ENCODE data around the gene SCAMP1.

SCAMP1 gene

DNA sequence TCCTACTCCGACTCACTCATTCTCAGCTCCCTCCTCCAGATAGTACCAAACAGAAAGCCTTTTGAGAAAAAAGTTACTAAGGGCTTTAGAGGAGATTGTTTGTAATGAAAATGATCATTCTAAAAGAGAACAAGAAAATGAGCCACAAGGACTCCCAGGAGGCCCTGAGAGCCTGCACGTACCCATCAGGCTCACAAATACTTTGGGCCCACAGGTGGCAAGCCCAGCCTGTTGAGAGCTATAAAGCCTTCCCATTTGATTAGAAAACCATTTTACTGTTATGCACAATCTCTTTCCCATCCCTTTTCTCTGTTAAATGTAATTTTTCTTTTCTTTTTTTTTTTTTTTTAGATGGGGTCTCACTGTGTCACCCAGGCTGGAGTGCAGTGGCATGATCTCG is 152.0 kb downstream of the SCAMP1 start:
- no peak for DNase-seq (ENCODE audit: low read depth in 2 of 2)

DNA sequence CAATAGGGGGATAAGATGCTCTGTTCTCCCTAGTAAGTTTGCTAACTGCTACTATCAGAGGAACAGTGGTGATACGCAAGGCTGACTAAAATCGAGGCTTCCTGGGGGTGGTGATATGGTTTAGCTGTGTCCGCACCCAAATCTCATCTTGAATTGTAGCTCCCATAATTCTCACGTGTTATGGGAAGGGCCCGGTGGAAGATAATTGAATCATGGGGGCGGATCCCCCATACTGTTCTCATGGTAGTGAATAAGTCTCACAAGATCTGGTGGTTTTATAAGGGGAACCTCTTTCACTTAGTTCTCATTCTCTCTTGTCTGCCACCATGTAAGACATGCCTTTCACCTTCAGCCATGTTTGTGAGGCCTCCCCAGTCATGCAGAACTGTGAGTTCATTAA is 153.0 kb downstream of the SCAMP1 start:
- no peak for DNase-seq (ENCODE audit: low read depth in 2 of 2)

DNA sequence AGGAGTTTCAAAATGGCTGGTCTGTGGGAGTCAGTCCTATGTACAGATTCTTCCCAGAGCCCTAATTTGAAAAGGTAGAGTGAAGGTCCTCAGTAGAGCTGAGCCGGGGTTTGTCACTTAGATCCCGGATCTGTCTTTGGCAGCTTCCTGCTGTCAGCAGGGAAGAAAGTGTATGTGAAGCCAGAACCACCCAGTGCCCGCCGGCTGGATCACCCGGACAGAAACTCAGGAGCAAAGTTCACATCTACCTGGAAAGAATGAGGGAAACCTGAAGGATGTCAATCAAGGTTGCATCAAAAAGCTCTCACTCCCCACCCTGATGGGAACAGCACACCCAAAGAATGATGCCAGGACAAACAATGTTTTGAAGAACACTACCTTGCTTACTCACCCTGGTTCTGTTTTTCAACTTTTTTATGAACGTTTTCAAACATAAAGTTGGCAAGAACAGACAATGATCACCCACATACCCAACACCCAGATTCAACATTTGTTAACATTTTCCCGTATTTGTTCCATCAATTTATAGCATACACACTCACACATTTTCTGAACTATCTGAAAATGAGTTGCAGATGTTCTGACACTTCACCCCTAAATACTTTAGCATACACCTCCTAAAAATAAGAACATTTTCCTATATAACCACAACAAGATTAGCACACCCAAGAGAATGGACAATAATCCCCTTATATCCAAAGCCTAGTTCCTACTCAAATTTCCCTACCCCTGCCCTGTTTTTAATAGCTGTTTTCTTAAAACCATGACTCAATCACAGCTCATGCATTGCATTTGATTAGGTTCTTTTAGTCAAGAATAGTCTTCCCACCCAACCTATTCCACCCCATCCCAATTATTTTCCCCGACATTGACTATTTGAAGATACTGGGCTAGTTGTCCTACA is 154.3 kb downstream of the SCAMP1 start:
- no peak for DNase-seq (ENCODE audit: low read depth in 2 of 2)

DNA sequence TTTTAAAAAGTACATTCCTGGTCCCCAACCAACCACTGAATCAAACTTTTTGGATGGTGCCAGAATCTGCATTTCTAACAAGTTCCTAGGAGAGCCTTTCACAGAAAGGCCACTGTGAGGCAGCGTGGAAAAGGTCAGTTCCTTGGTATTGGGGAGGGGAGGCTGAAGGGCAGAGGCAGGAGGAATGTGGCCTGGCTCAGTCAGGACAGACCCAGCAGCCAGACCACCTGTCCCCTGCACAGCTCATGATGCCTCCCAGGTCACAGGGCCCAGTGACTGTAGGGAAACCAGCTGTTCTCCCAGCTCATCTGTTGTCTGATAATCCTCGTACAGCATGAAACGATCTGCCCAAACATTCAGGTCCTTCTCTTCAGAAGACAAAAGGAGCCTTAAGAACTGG is 155.3 kb downstream of the SCAMP1 start:
- DNase-seq (ENCODE audit: low read depth in 2 of 2): no peak

DNA sequence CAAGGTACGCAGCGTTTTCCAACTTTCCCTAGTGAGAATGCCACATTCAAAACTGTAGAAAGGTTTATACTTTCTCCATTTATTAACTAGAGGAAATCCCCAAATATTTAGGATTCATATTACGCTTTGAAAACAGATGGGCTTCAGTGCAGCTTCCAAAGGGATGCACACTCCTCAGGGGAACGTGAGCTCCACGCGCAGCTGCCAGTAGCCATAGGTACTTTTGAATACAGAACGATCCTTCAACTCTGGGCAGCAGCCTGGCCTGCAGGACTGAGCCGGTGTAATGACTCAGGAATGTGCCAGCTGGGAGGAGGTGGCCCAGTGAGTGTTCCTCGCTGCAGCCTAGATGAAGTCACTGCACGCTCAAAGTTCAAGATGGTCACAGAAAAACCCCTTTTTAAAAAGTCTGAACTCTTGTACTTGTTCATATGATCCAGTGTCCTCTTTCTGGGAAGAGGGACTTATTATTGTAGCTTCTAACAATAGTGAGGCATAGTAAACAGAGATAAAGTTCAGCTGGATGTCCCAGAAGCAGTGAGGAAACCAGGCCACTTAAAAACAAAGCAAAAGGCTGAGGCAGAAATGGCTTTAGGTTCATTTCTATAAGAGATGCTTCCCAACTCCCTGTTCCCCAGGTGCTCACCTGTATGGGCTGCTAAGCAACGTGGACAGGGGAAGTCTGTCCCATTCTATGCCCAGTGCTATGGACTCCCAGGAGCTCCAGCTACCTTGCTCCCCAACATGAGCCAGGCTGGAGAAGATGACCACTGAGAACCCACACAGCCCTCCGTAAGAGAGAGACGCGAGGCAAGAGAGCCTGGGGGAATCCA is 158.2 kb downstream of the SCAMP1 start:
- no peak for DNase-seq (ENCODE audit: low read depth in 2 of 2)

DNA sequence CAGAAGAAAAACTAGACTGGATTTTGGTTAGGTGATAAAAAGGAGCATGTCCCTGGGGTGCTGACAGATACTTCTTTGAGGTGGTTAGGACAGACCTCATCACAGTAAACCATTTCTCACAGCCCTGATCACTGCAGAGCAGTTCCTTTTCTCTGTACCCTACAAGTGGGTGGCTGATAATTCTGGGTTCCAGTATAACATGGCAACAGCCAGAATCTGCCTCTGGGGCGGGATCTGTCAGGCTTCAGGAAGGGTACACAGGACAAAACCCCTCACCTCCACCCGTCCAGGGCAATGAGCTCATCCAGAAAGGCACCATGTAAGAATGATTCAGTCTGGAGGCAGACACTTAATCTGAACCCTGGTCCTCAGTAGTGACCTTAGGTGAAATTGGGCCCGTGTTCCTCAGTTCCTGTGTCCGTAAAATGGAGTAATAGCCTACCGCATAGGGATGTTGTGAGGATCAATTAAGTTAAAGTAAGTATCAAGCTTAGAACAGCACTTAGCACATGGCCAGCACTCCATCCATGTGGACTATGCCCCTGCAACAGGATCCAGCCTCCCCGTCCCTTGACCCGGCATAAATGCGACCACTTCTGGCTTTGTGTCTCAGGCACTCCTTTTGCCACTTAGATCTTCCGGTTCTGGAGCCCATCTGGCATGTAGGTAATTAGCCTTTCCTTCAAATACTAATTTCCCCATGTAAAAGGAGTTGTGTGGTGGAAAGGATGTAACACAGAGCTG is 159.0 kb downstream of the SCAMP1 start:
- DNase-seq (ENCODE audit: low read depth in 2 of 2): no peak

DNA sequence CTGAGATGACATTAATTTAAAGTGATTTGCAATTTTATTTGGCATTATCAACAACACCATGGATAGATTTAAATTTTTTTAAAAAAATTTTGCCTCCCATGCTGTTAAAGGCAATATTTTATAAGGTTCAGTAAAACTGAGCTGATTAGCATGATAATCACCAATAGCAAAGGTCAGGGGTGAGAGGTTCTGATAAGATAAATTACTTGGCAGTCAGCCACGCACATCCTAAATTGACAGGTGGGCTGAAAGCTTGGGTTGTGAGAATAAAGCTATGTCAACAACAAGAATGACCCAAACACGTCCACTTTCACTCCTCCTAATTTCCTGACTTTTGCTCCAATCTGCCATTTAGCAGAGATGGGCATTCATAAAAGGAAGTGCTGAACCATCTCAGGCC is 161.0 kb downstream of the SCAMP1 start:
- no peak for DNase-seq (ENCODE audit: low read depth in 2 of 2)

DNA sequence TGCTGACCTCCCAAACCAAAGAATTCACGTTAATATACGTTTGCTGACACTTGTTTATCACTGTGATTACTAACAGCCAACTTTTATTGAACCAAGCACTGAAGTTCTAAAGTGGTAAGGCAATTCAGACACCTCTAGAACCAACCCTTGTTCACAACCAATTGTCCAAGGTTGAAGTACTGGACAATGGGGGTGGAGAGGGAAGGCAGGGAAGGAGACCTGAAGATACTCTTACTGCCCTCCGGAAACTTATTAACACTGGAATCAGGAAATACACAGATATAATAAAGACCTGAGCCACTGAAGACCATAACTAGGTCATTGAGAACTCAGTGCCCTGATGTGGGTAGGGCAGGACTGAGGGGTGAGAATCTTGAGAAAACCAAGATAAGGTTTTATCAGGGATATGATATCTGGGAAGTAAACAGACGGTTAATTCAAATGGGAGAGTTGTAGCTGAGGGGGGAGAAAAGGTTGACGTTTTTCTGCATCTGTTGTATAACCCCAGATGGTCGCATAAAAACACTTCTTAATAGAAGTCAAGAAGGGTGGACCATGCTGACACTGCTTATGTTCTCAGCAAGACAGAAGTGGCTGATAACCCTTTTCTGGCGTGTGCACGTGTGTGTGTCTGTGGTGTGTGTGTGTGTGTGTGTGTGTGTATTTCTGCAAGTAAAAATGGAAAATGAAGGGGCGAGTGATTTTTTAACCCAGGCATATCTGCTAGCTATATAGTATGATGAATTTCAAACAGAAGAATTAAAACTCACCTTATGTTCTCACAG is 162.3 kb downstream of the SCAMP1 start:
- DNase-seq (ENCODE audit: low read depth in 2 of 2): no peak

DNA sequence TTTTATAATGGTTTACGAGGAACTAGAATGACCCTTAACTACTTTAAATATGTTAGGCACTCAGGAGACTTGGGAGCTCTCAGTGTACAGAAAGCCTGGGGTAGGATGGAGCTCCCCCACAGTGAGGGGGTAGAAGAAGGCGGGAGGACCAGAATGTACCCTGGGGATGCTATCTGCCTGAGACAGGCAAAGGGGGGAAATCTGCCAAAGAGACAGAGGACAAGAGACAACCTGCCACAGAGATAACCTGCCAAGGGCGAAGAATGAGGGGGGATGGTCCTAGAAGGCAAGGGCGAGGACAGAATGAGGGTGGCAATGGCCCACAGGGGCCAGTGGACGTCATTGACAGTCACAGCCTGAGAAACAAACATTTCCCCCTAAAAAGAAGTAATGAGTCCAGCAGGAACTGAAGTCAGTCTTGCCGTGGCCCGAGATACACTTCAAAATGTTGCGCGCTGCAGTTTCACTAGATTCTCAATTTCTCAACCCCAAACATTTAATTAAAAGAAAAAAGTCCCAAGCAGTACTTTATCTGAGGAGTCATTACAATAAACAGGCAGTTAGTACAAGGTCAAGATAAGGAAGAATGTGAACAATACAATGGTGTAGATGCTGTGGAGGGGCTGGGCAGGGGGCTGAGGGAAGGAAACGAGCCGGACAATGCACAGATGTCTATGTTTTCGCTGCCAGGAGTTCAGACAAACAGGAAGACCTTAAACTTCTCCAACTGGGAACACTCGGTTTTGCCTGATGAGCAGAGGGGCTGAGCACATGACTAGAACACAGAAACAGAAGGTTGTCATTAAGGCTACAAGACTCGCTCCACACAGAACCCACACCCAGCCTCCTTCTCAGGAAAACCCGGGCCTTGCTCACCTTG is 163.1 kb downstream of the SCAMP1 start:
- no peak for DNase-seq (ENCODE audit: low read depth in 2 of 2)

DNA sequence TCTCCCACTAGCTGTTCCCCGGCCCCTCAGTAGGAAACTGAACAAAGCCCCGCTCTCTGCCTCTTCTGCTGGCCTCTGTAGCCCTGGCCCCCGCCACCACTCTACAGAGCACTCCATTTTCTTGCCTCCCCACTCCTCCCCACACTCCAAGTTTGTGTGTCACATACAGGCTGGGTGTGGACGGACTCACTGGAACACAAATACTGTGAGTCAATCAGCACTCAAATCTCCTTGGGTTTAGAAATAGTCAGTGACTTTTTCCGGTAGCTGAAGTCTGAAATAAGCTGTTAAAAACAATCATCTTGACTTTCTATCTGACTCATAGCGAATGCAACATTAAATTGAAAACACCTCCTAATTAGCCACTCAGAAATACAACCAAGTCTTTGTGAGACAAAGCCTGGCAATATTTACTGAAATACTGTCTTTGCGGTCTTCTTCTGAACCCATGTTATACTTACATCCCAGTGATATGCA is 165.7 kb downstream of the SCAMP1 start:
- no peak for DNase-seq (ENCODE audit: low read depth in 2 of 2)

DNA sequence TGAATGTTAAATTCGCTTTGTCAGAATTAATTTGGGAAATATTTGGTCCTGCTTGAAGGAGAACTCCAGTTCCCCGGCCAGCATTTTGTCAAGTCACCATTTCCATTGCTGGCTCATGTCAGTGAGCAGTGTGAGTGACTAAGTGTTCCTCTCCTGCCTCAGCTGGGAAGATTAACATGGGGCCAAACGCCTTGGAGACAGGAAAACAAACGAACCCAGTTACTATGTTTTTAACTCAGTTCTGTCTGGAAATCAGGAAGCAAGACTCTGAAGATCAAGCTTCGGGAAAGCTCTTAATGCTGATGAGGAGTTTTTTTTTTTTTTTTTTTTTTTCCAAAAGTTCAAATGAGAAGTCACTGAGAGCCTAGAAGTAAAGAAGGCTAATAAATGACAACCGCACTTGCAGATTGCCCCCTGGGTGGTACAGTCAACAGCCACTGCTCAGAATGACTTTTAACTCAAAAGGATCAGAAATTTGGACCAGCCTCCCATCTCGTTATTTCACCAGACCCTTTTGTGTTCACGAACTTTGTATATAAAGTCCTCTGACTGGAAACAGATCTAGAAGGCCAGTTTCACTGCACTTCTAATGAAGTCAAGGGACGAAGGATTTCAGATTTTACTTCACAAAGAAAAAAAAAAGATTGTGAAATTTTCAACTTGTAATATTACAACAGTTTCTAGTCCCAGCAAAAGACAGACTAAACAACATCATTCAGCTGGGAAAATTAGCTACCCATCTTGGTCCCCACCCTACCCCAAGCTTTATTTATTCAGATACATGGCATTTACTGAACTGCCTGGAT is 166.8 kb downstream of the SCAMP1 start:
- no peak for DNase-seq (ENCODE audit: low read depth in 2 of 2)

DNA sequence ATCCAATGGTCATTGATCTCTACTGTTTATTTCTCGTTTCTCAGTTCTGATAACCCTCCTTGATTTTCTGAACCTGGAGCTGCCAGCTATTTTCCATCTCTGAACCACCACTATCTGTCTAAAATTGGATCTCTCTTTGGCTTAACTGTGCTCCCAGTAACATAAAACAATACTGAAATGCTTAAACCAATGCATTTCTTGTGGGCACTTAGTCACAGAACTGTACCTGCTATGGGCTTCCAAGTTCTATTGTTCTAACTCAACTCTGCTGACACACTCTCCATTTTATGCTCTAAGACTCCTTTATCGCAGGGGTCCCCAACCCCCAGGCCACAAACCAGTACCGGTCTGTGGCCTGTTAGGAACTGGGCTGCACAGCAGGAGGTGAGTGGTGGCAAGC is 167.5 kb downstream of the SCAMP1 start:
- DNase-seq (ENCODE audit: low read depth in 2 of 2): no peak

Data from stimulated activated CD8-positive, alpha-beta memory T cell treated with anti-CD3 and anti-CD28 coated beads, Interleukin-15, amount 100 ng/mL, for 4 hours (primary cell).